ENCODE measurements around the gene ASAP3.

Gene ASAP3

GRCh38 chr1:23396380-23396779 is 87.6 kb downstream of the ASAP3 start:
- Histone ChIP-seq H3K36me3 (ENCODE audit: control insufficient read depth, low read depth, low read length) (no peaks in the 10 kb centered on the region), H3K27me3 (ENCODE audit: control insufficient read depth, insufficient read depth, low read length) (peaks cover 92% of the 10 kb centered on the region), H3K27ac (ENCODE audit: low read length) (no peak overlapping the region)

DNA sequence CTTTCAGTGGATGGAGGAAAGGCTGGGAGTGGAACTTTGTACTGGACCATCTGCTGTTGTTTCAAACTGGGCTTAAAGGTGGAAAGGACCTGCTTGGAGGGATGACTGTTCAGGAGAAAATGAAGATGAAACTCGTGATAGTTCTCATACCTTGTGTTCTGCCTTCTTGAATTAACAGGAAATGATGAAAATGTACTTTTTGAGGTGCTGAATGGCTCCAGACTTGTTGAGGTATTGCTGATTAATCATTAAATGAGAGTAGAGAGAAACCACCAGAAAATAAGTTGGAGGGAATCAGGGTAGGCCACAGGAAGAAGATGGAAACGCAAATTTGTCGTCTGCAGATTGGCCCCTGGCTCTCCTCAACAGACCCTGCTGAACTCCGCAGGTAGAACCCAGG is 88.1 kb downstream of the ASAP3 start:
- Histone ChIP-seq H3K9ac (ENCODE audit: low read length) (no peak overlapping the region), H3K27me3 (ENCODE audit: control insufficient read depth, insufficient read depth, low read length) (peaks cover 92% of the 10 kb centered on the region), H3K4me3 (ENCODE audit: low read length) (no peak overlapping the region), H3K36me3 (ENCODE audit: control insufficient read depth, low read depth, low read length) (no peaks in the 10 kb centered on the region), H3K27ac (ENCODE audit: low read length) (no peak overlapping the region), H3K9me3 (ENCODE audit: control insufficient read depth, low read depth, low read length) (no peaks in the 10 kb centered on the region), H3K4me1 (ENCODE audit: control insufficient read depth, low read depth, low read length) (peaks cover 10% of the 10 kb centered on the region)

More at GRCh38 chr1:23396380-23396779, 87.6 kb downstream of the ASAP3 start:
- H3K4me1 ChIP-seq (ENCODE audit: control insufficient read depth, low read depth, low read length), result peaks cover 10% of the 10 kb centered on the region
- no peaks in the 10 kb centered on the region for H3K9me3 ChIP-seq (ENCODE audit: control insufficient read depth, low read depth, low read length)
- H3K4me3 ChIP-seq (ENCODE audit: low read length), result no peak overlapping the region
- no peak overlapping the region for H3K9ac ChIP-seq (ENCODE audit: low read length)

DNA sequence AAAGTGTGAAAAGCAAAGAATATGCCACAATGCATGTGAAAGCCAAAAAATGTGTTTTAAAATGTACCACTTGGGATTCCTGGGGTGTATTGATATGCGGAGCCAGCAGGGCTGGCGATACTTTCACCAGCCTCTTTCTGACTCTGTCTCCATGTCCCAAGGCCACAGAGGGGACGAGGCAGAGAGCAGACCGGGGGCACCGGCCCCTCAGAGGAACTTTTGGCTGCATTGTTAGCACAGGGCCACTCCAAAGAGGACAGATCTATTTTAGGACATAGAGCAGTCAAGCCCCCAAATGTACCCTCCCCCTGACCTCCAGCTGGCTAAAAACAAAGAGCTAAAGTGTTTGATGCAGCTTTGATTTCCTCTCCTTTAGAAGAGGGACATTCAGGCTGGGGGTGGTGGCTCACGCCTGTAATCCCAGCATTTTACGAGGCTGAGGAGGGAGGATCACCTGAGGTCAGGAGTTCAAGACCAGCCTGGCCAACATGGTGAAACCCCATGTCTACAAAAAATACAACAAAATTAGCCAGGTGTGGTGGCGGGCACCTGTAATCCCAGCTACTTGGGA is 88.7 kb downstream of the ASAP3 start:
- Histone ChIP-seq H3K9me3 (ENCODE audit: control insufficient read depth, low read depth, low read length) (no peaks in the 10 kb centered on the region), H3K27me3 (ENCODE audit: control insufficient read depth, insufficient read depth, low read length) (peaks cover 92% of the 10 kb centered on the region), H3K9ac (ENCODE audit: low read length) (no peak overlapping the region), H3K4me3 (ENCODE audit: low read length) (no peak overlapping the region), H3K4me1 (ENCODE audit: control insufficient read depth, low read depth, low read length) (peaks cover 10% of the 10 kb centered on the region), H3K36me3 (ENCODE audit: control insufficient read depth, low read depth, low read length) (no peaks in the 10 kb centered on the region), H3K27ac (ENCODE audit: low read length) (no peak overlapping the region)

- peaks cover 10% of the 10 kb centered on the region for H3K4me1 ChIP-seq (ENCODE audit: control insufficient read depth, low read depth, low read length)
- H3K9me3 ChIP-seq (ENCODE audit: control insufficient read depth, low read depth, low read length), result no peaks in the 10 kb centered on the region
- no peaks in the 10 kb centered on the region for H3K36me3 ChIP-seq (ENCODE audit: control insufficient read depth, low read depth, low read length)
- no peak overlapping the region for H3K9ac ChIP-seq (ENCODE audit: low read length)
- peaks cover 92% of the 10 kb centered on the region for H3K27me3 ChIP-seq (ENCODE audit: control insufficient read depth, insufficient read depth, low read length)
- no peak overlapping the region for H3K4me3 ChIP-seq (ENCODE audit: low read length)
- no peak overlapping the region for H3K27ac ChIP-seq (ENCODE audit: low read length)
Measured at GRCh38 chr1:23394684-23395083, 89.3 kb downstream of the ASAP3 start.

DNA sequence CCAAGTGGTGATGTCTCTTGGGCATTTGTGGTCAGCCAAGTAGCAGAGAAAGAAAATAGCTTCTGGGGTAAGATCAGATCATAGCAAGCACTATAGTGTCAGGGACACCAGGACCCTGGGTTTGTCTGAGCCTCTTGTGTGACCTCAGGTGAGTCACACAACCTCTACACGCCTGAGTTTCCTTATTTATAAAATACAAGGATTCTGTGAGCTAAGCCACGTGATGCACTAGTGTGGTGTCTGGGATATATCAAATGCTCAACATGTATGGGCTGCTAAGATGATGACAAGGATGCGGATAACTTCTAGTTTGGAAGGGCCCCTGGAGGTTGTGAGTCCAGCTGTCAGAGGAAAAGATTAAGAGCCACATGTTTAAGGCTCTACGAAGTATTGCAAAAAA is 89.8 kb downstream of the ASAP3 start:
- Histone ChIP-seq H3K4me3 (ENCODE audit: low read length) (no peak overlapping the region), H3K4me1 (ENCODE audit: control insufficient read depth, low read depth, low read length) (peaks cover 10% of the 10 kb centered on the region), H3K36me3 (ENCODE audit: control insufficient read depth, low read depth, low read length) (no peaks in the 10 kb centered on the region), H3K9me3 (ENCODE audit: control insufficient read depth, low read depth, low read length) (no peaks in the 10 kb centered on the region), H3K27ac (ENCODE audit: low read length) (no peak overlapping the region), H3K9ac (ENCODE audit: low read length) (no peak overlapping the region), H3K27me3 (ENCODE audit: control insufficient read depth, insufficient read depth, low read length) (peaks cover 92% of the 10 kb centered on the region)

DNA sequence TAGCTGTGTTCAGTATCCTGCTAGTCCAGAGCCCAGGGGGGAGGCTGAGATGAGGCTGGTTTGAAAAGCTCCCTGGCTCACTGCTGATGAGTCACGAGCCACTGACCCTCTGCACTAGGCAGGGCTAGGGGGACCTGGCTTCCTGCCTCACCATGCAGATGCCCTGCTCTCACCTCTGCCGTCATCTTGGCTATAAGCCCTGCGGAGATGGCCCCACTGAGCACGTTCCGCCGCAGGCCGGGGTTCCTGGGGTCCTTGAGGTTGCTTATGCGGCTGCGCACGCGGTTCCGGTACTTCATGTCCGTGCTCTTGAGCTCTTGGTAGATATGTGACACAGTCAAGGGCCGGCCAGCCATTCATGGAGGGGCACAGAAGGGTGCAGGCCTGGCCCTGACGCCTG is 90.3 kb downstream of the ASAP3 start:
- Histone ChIP-seq H3K4me1 (ENCODE audit: control insufficient read depth, low read depth, low read length) (peaks cover 10% of the 10 kb centered on the region), H3K27ac (ENCODE audit: low read length) (no peak overlapping the region), H3K36me3 (ENCODE audit: control insufficient read depth, low read depth, low read length) (no peaks in the 10 kb centered on the region), H3K4me3 (ENCODE audit: low read length) (no peak overlapping the region), H3K9me3 (ENCODE audit: control insufficient read depth, low read depth, low read length) (no peaks in the 10 kb centered on the region), H3K27me3 (ENCODE audit: control insufficient read depth, insufficient read depth, low read length) (peaks cover 94% of the 10 kb centered on the region), H3K9ac (ENCODE audit: low read length) (no peak overlapping the region)

DNA sequence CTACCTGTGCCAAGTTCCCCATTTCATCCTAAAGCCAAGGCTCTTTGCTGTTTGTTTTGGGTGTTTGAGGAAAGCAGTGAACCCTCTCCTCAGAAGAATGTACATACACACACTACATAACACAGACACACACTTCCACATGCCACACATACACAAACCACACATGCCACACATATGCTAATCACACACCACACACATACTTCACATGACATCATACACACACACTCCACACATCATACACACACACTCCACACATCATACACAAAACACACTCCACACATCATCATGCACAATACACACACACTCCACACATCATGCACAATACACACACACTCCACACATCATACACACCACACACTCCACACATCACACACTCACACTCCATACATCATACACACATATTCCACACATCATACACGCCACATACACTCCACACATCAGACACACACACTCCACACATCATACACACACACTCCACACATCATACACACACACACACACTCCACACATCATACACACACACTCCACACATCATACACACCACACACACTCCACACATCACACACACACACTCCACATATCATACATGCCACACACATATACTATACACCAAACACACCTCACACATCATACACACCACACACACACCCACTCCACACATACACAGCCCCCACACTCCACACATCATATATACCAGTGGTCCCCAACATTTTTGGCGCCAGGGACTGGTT is 91.7 kb downstream of the ASAP3 start:
- H3K9ac ChIP-seq (ENCODE audit: low read length), result no peak overlapping the region
- H3K4me1 ChIP-seq (ENCODE audit: control insufficient read depth, low read depth, low read length), result peaks cover 10% of the 10 kb centered on the region
- H3K9me3 ChIP-seq (ENCODE audit: control insufficient read depth, low read depth, low read length), result no peaks in the 10 kb centered on the region
- no peak overlapping the region for H3K27ac ChIP-seq (ENCODE audit: low read length)
- no peaks in the 10 kb centered on the region for H3K36me3 ChIP-seq (ENCODE audit: control insufficient read depth, low read depth, low read length)
- H3K4me3 ChIP-seq (ENCODE audit: low read length), result no peak overlapping the region
- H3K27me3 ChIP-seq (ENCODE audit: control insufficient read depth, insufficient read depth, low read length), result peaks cover 94% of the 10 kb centered on the region

DNA sequence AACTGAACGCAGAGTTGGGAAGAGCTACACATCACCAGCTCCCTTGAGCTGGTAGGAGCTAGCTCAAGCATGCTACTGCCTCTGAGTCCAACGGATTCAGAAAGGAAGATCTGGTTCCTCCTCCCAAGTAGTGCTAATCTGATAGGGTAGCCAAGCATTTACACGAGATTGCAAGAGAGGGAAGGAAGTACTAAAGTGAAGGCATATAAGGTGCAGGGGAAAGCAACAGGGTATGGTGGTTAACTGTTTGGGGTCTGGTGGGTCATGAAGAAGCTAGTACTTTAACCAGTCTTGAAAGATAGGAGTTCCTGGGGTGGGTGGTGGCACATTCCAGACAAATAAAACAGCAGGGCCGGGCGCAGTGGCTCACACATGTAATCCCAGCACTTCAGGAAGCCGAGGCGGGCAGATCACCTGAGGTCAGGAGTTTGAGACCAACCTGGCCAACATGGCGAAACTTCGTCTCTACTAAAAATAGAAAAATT is 94.1 kb downstream of the ASAP3 start:
- Histone ChIP-seq H3K4me3 (ENCODE audit: low read length) (no peak overlapping the region), H3K36me3 (ENCODE audit: control insufficient read depth, low read depth, low read length) (no peaks in the 10 kb centered on the region), H3K9me3 (ENCODE audit: control insufficient read depth, low read depth, low read length) (no peaks in the 10 kb centered on the region), H3K9ac (ENCODE audit: low read length) (no peak overlapping the region), H3K27ac (ENCODE audit: low read length) (no peak overlapping the region), H3K4me1 (ENCODE audit: control insufficient read depth, low read depth, low read length) (peaks cover 7% of the 10 kb centered on the region), H3K27me3 (ENCODE audit: control insufficient read depth, insufficient read depth, low read length) (peaks cover 95% of the 10 kb centered on the region)

GRCh38 chr1:23387494-23387893 is 96.5 kb downstream of the ASAP3 start:
- no peaks in the 10 kb centered on the region for H3K4me1 ChIP-seq (ENCODE audit: control insufficient read depth, low read depth, low read length)
- no peak overlapping the region for H3K9ac ChIP-seq (ENCODE audit: low read length)
- H3K27ac ChIP-seq (ENCODE audit: low read length), result no peak overlapping the region

GRCh38 chr1:23385119-23385621 is 98.8 kb downstream of the ASAP3 start:
- H3K4me3 ChIP-seq (ENCODE audit: low read length), result no peak overlapping the region
- H3K9me3 ChIP-seq (ENCODE audit: control insufficient read depth, low read depth, low read length), result no peaks in the 10 kb centered on the region
- H3K9ac ChIP-seq (ENCODE audit: low read length), result no peak overlapping the region
- H3K27me3 ChIP-seq (ENCODE audit: control insufficient read depth, insufficient read depth, low read length), result peaks cover 95% of the 10 kb centered on the region
- H3K36me3 ChIP-seq (ENCODE audit: control insufficient read depth, low read depth, low read length), result no peaks in the 10 kb centered on the region
- no peak overlapping the region for H3K27ac ChIP-seq (ENCODE audit: low read length)
- H3K4me1 ChIP-seq (ENCODE audit: control insufficient read depth, low read depth, low read length), result no peaks in the 10 kb centered on the region

More at GRCh38 chr1:23387494-23387893, 96.5 kb downstream of the ASAP3 start:
- Histone ChIP-seq H3K27me3 (ENCODE audit: control insufficient read depth, insufficient read depth, low read length) (peaks cover 95% of the 10 kb centered on the region), H3K4me3 (ENCODE audit: low read length) (no peak overlapping the region), H3K36me3 (ENCODE audit: control insufficient read depth, low read depth, low read length) (no peaks in the 10 kb centered on the region), H3K9me3 (ENCODE audit: control insufficient read depth, low read depth, low read length) (no peaks in the 10 kb centered on the region)

GRCh38 chr1:23384312-23385058 is 99.5 kb downstream of the ASAP3 start:
- no peak overlapping the region for H3K9ac ChIP-seq (ENCODE audit: low read length)
- H3K4me3 ChIP-seq (ENCODE audit: low read length), result no peak overlapping the region
- H3K36me3 ChIP-seq (ENCODE audit: control insufficient read depth, low read depth, low read length), result no peaks in the 10 kb centered on the region
- no peaks in the 10 kb centered on the region for H3K9me3 ChIP-seq (ENCODE audit: control insufficient read depth, low read depth, low read length)
- H3K27ac ChIP-seq (ENCODE audit: low read length), result no peak overlapping the region
- H3K27me3 ChIP-seq (ENCODE audit: control insufficient read depth, insufficient read depth, low read length), result peaks cover 93% of the 10 kb centered on the region
- no peaks in the 10 kb centered on the region for H3K4me1 ChIP-seq (ENCODE audit: control insufficient read depth, low read depth, low read length)

Measured in iPS-18a (cell line).